Coronary artery (tissue), 2 donors: Measurements from ENCODE around the gene PDZD11.
"Not testable (repeated sequence)": the region's sequence is repeated elsewhere in the genome, so short reads cannot be mapped to it uniquely, and the experiment has no call there.

Experiments
- DNase-seq: peaks from one replicate; pipeline ENCODE4 v3.0.0-alpha.2; 2017; ENCODE audit warnings: low spot score
- H3K27ac ChIP-seq, 2 donors: fragments of 200-600 bp; sonication (generic); one replicate each; pipeline ENCODE4 v1.5.1; 2016 to 2019
- H3K4me3 ChIP-seq: fragments of 200-600 bp; sonication (generic); 2 replicates; pipeline ENCODE4 v1.5.1; 2016; ENCODE audit warnings: mild to moderate bottlenecking, moderate library complexity
- TF ChIP-seq, protein P1 (sequence below): fragments of 200-600 bp; sonication (generic); IDR thresholded peaks from one replicate; pipeline ENCODE4 v1.5.1; 2019; ENCODE audit warnings: antibody characterized with exemption

Gene PDZD11

GRCh38 chrX:70280573-70280972 lies 9.2 kb downstream of the PDZD11 start:
- TF ChIP-seq, protein P1, sequence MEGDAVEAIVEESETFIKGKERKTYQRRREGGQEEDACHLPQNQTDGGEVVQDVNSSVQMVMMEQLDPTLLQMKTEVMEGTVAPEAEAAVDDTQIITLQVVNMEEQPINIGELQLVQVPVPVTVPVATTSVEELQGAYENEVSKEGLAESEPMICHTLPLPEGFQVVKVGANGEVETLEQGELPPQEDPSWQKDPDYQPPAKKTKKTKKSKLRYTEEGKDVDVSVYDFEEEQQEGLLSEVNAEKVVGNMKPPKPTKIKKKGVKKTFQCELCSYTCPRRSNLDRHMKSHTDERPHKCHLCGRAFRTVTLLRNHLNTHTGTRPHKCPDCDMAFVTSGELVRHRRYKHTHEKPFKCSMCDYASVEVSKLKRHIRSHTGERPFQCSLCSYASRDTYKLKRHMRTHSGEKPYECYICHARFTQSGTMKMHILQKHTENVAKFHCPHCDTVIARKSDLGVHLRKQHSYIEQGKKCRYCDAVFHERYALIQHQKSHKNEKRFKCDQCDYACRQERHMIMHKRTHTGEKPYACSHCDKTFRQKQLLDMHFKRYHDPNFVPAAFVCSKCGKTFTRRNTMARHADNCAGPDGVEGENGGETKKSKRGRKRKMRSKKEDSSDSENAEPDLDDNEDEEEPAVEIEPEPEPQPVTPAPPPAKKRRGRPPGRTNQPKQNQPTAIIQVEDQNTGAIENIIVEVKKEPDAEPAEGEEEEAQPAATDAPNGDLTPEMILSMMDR: no peak
- DNase-seq: no peak

GRCh38 chrX:70279081-70279480 lies 10.6 kb downstream of the PDZD11 start:
- Histone ChIP-seq H3K27ac (no peak overlapping the region), H3K4me3 (no peak overlapping the region)
- TF ChIP-seq, protein P1: no peak
- no peak for DNase-seq

More at GRCh38 chrX:70280573-70280972, 9.2 kb downstream of the PDZD11 start:
- no peak overlapping the region for H3K4me3 ChIP-seq
- H3K27ac ChIP-seq: no peak overlapping the region

GRCh38 chrX:70274029-70274428 lies 15.7 kb downstream of the PDZD11 start:
- H3K27ac ChIP-seq, H3K4me3 ChIP-seq, DNase-seq: not testable (repeated sequence)

GRCh38 chrX:70268034-70268433 lies 21.7 kb downstream of the PDZD11 start, which contains the start of gene ARR3:
TSS of gene ARR3 (plus strand) at chrX:70268334. CDS start at chrX:70269386, 1,052 bp downstream.
- Histone ChIP-seq H3K4me3 (no peak within 1 kb of the TSS), H3K27ac (no peak within 1 kb of the TSS)
- TF ChIP-seq, protein P1: no peak
- DNase-seq: no peak

- no peak for DNase-seq
- TF ChIP-seq, protein P1: no peak
- H3K4me3 ChIP-seq: no peak overlapping the region
- no peak overlapping the region for H3K27ac ChIP-seq
Observed at GRCh38 chrX:70264784-70265183, 24.9 kb downstream of the PDZD11 start.

DNA sequence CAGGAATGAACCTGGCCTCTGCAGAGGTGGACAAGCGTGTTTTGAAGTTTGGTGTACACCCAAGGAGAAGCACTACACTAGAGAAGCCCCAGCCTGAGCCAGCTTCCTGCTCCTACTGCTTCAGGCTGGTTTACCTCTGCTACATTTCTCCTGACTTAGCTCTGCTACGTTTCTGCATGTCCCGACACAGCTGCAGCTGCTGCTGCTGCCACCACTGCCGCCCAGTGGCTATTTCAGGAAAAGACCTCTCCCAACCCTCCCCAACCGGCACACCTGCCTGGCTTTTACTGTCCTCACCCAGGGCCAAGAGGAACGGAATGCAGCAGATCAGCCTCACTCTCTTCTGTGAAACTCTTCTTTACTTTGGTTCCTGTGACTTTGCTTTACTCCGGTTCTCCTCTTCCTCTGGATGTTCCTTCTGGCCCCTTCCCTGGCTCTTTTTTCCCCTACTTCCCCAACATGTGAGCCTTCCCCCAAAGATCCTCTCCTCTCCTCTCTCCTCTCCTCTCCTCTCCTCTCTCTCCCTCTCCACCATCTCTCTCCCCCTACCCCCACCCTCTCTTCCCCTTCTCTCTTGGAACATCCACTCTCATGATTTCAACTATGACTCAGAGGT lies 26.7 kb downstream of the PDZD11 start:
- TF ChIP-seq, protein P1: no peak
- no peak for DNase-seq
- Histone ChIP-seq H3K27ac (no peak overlapping the region), H3K4me3 (no peak overlapping the region)

DNA sequence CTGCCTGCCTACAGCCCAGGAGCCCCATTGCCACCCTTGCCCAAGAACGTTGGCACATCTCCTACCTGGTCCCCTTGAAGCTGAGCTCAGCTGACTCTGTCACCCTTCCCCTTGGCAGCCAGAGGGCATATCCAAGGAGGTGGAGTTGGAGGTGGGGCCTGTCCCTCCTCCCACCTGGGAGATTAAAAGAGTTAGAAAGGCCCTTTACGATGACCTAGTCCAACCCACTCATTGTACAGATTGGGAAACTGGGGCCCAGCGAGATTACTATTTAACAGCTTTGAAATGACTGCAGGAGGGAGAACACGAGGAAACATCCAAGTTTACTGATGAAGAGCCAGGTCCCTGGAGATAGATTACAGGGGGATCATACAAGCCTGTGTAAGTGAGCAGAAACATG lies 29.6 kb downstream of the PDZD11 start, which contains the start of gene P2RY4:
Gene P2RY4 (minus strand): TSS at position 101 of the 400 bp plus-strand sequence. CDS start 580 bp downstream, outside the sequence.
- H3K27ac ChIP-seq: no peak within 1 kb of the TSS
- TF ChIP-seq, protein P1: no peak
- no peak within 1 kb of the TSS for H3K4me3 ChIP-seq
- DNase-seq: no peak
